PC-3 (cell line): ENCODE measurements around the gene ALCAM.

Source experiments
- EZH2 ChIP-seq: fragments of 300-600 bp; sonication (generic); IDR thresholded peaks from one replicate; pipeline ENCODE4 v1.6.1; 2017; ENCODE audit warnings: antibody characterized with exemption, mild to moderate bottlenecking, low read length; ENCODE audit not compliant: unreplicated experiment
- EZH2phosphoT487 ChIP-seq: fragments of 300-600 bp; sonication (generic); IDR thresholded peaks from 2 replicates; pipeline ENCODE4 v1.6.1; 2018; ENCODE audit warnings: mild to moderate bottlenecking, antibody characterized with exemption, low read length, borderline replicate concordance
- TF ChIP-seq, protein P1 (sequence below): fragments of 300-600 bp; sonication (generic); conservative IDR thresholded peaks from 2 replicates; pipeline ENCODE4 v1.5.1; 2017; ENCODE audit warnings: antibody characterized with exemption, low read depth, mild to moderate bottlenecking, low read length

DNA sequence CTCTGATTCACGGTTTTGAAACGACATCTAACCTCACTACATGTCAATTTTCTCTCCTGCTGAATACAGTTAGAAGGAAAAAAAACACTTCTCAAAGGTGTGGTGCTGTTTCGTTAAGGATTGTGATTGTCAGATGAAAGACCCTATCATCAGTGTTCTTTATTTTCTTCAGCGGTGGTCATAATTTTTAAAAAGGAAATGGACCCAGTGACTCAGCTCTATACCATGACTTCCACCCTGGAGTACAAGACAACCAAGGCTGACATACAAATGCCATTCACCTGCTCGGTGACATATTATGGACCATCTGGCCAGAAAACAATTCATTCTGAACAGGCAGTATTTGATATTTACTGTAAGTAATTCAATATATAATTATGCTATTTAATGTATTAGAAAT lies 167.8 kb downstream of the ALCAM start:
- TF ChIP-seq, protein P1, sequence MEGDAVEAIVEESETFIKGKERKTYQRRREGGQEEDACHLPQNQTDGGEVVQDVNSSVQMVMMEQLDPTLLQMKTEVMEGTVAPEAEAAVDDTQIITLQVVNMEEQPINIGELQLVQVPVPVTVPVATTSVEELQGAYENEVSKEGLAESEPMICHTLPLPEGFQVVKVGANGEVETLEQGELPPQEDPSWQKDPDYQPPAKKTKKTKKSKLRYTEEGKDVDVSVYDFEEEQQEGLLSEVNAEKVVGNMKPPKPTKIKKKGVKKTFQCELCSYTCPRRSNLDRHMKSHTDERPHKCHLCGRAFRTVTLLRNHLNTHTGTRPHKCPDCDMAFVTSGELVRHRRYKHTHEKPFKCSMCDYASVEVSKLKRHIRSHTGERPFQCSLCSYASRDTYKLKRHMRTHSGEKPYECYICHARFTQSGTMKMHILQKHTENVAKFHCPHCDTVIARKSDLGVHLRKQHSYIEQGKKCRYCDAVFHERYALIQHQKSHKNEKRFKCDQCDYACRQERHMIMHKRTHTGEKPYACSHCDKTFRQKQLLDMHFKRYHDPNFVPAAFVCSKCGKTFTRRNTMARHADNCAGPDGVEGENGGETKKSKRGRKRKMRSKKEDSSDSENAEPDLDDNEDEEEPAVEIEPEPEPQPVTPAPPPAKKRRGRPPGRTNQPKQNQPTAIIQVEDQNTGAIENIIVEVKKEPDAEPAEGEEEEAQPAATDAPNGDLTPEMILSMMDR = no peak
- TF ChIP-seq EZH2 (no peak), EZH2phosphoT487 (no peak)
